T-cell (primary cell): ENCODE results near the gene SACM1L. TPM values are rescaled to one million over a fixed set of nuclear protein-coding genes. Genes with fewer than 3 reads are reported as not detected.
A peak's percentile ranks its signal among the peaks of the same experiment; 100 is the strongest.

ENCODE experiments used
- ATAC-seq, 4 experiments: fragments of 200-7000 bp in 3 of 4; fragments of 150-1000 bp in 1 of 4; cut with Tn5 transposase; replicated peaks in 1 of 4; 1 replicate in 3 of 4; 2 replicates in 1 of 4; pipeline ENCODE4 v1.10.0; 2021; ENCODE audit warnings: moderate library complexity in 3 of 4, mild to moderate bottlenecking in 2 of 4, moderate number of reproducible peaks in 1 of 4
- CTCF ChIA-PET, 2 donors: fragments of 300-600 bp; sonication (Branson Sonifier 250); formaldehyde crosslinking; loops; one replicate each; lab custom pipeline; 2022; ENCODE audit warnings: antibody characterized with exemption in 2 of 2; lab: Charles Lee
- POLR2A ChIA-PET, 2 donors: fragments of 300-600 bp; sonication (Branson Sonifier 250); formaldehyde crosslinking; loops; one replicate each; lab custom pipeline; 2022; ENCODE audit warnings: antibody characterized with exemption in 2 of 2; lab: Charles Lee
- DNase-seq, 35 experiments: peaks; one replicate each; pipeline versions ENCODE4 v3.0.0 to v3.0.0-alpha.2; 2013 to 2023
- H3K27ac ChIP-seq: one replicate; pipeline ENCODE4 v1.5.1; 2013; ENCODE audit warnings: low read length
- H3K27me3 ChIP-seq, 2 experiments: replicated peaks in 1 of 2; 1 replicate in 1 of 2; 2 replicates in 1 of 2; pipeline versions ENCODE4 v1.6.1 to v1.7.0; 2013; ENCODE audit warnings: low read length in 1 of 2, mixed read lengths in 1 of 2; ENCODE audit not compliant: control insufficient read depth in 2 of 2, insufficient read depth in 2 of 2; ENCODE audit errors: extremely low read depth in 1 of 2
- H3K36me3 ChIP-seq, 2 donors: 1 replicate in 1 of 2; 2 replicates in 1 of 2; pipeline versions ENCODE4 v1.6.1 to v1.7.0; 2013; ENCODE audit warnings: low read length in 1 of 2; ENCODE audit not compliant: control insufficient read depth in 2 of 2, insufficient read depth in 1 of 2; ENCODE audit errors: extremely low read depth in 1 of 2
- H3K4me1 ChIP-seq, 2 experiments: 1 replicate in 1 of 2; 2 replicates in 1 of 2; pipeline versions ENCODE4 v1.6.1 to v1.7.0; 2013; ENCODE audit warnings: low read length in 2 of 2, mixed read lengths in 1 of 2; ENCODE audit not compliant: insufficient read depth in 2 of 2, control insufficient read depth in 1 of 2; ENCODE audit errors: extremely low read depth in 1 of 2
- H3K4me3 ChIP-seq, 2 donors: 1 replicate in 1 of 2; 2 replicates in 1 of 2; pipeline versions ENCODE4 v1.5.1 to v1.7.0; 2013; ENCODE audit warnings: mild to moderate bottlenecking in 2 of 2, low read length in 1 of 2, moderate library complexity in 1 of 2; ENCODE audit not compliant: control insufficient read depth in 1 of 2; ENCODE audit errors: extremely low read depth in 1 of 2
- H3K9me3 ChIP-seq: 2 replicates; pipeline ENCODE4 v1.7.0; 2013
- H3K27ac Mint-ChIP-seq, 2 donors: one replicate each; pipeline ENCODE4 v1.8.0; 2020 to 2021; ENCODE audit warnings: mild to moderate bottlenecking in 2 of 2, mixed read lengths in 2 of 2
- H3K27me3 Mint-ChIP-seq, 2 donors: one replicate each; pipeline ENCODE4 v1.8.0; 2021 to 2022; ENCODE audit warnings: mixed read lengths in 2 of 2
- H3K36me3 Mint-ChIP-seq: one replicate; pipeline ENCODE4 v1.8.0; 2021; ENCODE audit warnings: mixed read lengths
- H3K4me1 Mint-ChIP-seq, 3 donors: one replicate each; pipeline ENCODE4 v1.8.0; 2020 to 2022; ENCODE audit warnings: mixed read lengths in 3 of 3, mild to moderate bottlenecking in 1 of 3
- H3K4me3 Mint-ChIP-seq, 3 donors: one replicate each; pipeline ENCODE4 v1.8.0; 2020 to 2022; ENCODE audit warnings: mild to moderate bottlenecking in 3 of 3, mixed read lengths in 3 of 3, moderate library complexity in 3 of 3
- H3K9me3 Mint-ChIP-seq, 3 donors: one replicate each; pipeline ENCODE4 v1.8.0; 2020 to 2022; ENCODE audit warnings: mixed read lengths in 3 of 3
- WGBS: methylation state at CpG from one replicate; pipeline ENCODE4 v1.1.5; 2013; ENCODE audit warnings: missing lambda C conversion rate; ENCODE audit not compliant: insufficient coverage; 5-methylcytosine and 5-hydroxymethylcytosine counted together
- total RNA-seq, 35 experiments: library from RNA in 6 of 35; stranded (reverse) in 6 of 35; fragments of 120-200 nt in 1 of 35; gene quantifications; one replicate each; pipeline versions ENCODE4 v1.2.1 to v1.2.4 and lab custom pipeline; 2013 to 2026

The SACM1L gene
- total RNA-seq, 5 donors from 2014 or later (not counting 1 experiment from before 2014, with no cell fraction given): 62.8 to 81.5 (median 69.1) TPM

GRCh38 chr3:45783667-45784066 lies 94.5 kb downstream of the SACM1L start:
- ChIA-PET POLR2A (no interaction called here), CTCF (no interaction called here)
- H3K36me3 Mint-ChIP-seq: no peaks in the 10 kb centered on the region
- H3K27ac Mint-ChIP-seq: no peak overlapping the region
- WGBS: no CpG with 5 or more reads among the region's 3 CpGs
- DNase-seq: no peak
- no peaks in the 10 kb centered on the region for H3K4me1 Mint-ChIP-seq
- peaks cover 0 to 12% (median 9%) of the 10 kb centered on the region in 3 donors for H3K9me3 Mint-ChIP-seq
- Histone ChIP-seq H3K4me1 (no peaks in the 10 kb centered on the region), H3K9me3 (no peaks in the 10 kb centered on the region), H3K36me3 (no peaks in the 10 kb centered on the region), H3K27ac (no peak overlapping the region), H3K4me3 (no peak overlapping the region), H3K27me3 (peaks cover 0 to 9% of the 10 kb centered on the region in 2 experiments)
- no peaks in the 10 kb centered on the region for H3K27me3 Mint-ChIP-seq
- ATAC-seq: no peak
- H3K4me3 Mint-ChIP-seq: no peak overlapping the region

DNA sequence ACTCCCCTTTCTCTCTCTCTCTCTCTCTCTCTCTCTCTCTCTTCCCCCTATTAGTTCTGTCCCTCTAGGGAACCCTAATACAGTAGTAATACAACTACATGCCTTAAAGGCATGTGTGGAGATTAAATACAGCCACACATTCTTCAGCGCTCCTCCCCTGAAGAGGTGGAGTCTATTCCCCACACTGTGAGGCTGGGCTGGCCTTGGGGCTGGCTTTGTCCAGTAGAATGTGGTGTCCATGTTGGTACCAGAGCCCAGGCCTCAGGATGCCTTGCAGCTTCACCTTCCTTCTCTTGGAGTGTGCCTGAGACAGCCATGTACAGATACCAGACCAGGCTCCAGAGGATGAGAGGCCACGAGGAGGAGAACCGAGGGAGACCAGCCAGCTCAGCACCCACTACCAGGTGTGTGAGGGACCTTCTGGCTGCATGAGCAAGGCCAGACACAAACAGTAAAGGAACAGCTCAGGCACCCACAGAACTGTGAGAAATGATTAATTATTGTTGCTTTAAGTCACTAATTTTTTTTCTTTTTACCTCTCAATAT lies 96.5 kb downstream of the SACM1L start:
- POLR2A ChIA-PET: no interaction called here
- H3K4me1 Mint-ChIP-seq: no peaks in the 10 kb centered on the region
- peaks cover 0 to 7% of the 10 kb centered on the region in 2 donors for H3K27me3 Mint-ChIP-seq
- ATAC-seq (no peak), DNase-seq (no peak)
- Histone ChIP-seq H3K27ac (no peak overlapping the region), H3K9me3 (peaks cover 3% of the 10 kb centered on the region), H3K36me3 (no peaks in the 10 kb centered on the region), H3K4me3 (no peak overlapping the region), H3K27me3 (peaks cover 0 to 9% of the 10 kb centered on the region in 2 experiments), H3K4me1 (no peaks in the 10 kb centered on the region)
- peaks cover 3 to 23% (median 18%) of the 10 kb centered on the region in 3 donors for H3K9me3 Mint-ChIP-seq
- peaks cover 5% of the 10 kb centered on the region for H3K36me3 Mint-ChIP-seq
- H3K4me3 Mint-ChIP-seq: no peak overlapping the region
- H3K27ac Mint-ChIP-seq: no peak overlapping the region
- CTCF ChIA-PET: no interaction called here
- no CpG with 5 or more reads among the region's 3 CpGs for WGBS

DNA sequence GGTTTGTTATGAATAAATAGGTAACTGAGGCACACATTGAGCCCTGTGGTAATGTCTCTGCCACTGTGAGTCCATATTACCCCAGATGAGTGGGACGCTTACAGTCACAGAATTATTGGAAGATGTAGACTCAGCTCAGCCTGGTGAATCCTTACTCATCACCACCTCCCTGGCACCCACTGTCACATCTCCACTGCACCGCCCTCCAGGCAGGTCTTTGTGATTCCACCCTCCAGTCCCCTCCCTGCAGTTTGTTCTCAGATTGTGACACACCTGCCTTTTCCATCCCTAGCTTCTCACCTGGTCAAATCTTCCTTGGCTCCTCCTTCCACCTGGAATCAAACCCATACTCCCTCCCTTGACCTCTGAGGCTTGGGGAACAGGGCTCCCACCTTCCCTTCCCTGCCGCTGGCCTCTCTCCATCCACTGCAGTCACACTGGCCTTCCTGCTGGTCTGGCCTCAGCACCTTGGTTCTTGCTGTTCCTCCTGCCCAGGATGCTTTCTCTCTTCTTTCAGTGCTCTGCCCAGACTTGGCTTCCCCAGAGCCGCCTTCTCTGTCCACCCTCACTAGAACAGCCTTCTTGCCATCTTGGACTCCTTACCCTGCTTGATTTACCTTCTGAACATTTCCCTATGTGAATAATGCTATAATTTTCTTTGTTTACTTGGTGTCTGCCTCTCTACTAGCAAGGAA lies 97.8 kb downstream of the SACM1L start:
- CTCF ChIA-PET: no interaction called here
- H3K27me3 Mint-ChIP-seq: peaks cover 0 to 10% of the 10 kb centered on the region in 2 donors
- POLR2A ChIA-PET: no interaction called here
- DNase-seq: no peak
- H3K4me1 ChIP-seq: no peaks in the 10 kb centered on the region
- peaks cover 0 to 3% (median 0%) of the 10 kb centered on the region in 3 donors for H3K4me1 Mint-ChIP-seq
- H3K36me3 Mint-ChIP-seq: peaks cover 5% of the 10 kb centered on the region
- WGBS: 73% methylated on average over 2 of the region's 4 CpGs
- no peak overlapping the region for H3K4me3 ChIP-seq
- no peak overlapping the region for H3K4me3 Mint-ChIP-seq
- peaks cover 0 to 10% of the 10 kb centered on the region in 2 experiments for H3K27me3 ChIP-seq
- no peak for ATAC-seq
- H3K36me3 ChIP-seq: no peaks in the 10 kb centered on the region
- H3K9me3 Mint-ChIP-seq: peaks cover 5 to 23% (median 18%) of the 10 kb centered on the region in 3 donors
- peak overlapping the region in 1 of 2 donors; percentile 3 for H3K27ac Mint-ChIP-seq
- no peak overlapping the region for H3K27ac ChIP-seq
- peaks cover 3% of the 10 kb centered on the region for H3K9me3 ChIP-seq

- peaks cover 5 to 23% (median 18%) of the 10 kb centered on the region in 3 donors for H3K9me3 Mint-ChIP-seq
- no peaks in the 10 kb centered on the region for H3K4me1 ChIP-seq
- DNase-seq (no peak), ATAC-seq (no peak)
- H3K4me1 Mint-ChIP-seq: peaks cover 0 to 3% (median 0%) of the 10 kb centered on the region in 3 donors
- POLR2A ChIA-PET: no interaction called here
- peaks cover 3% of the 10 kb centered on the region for H3K9me3 ChIP-seq
- peaks cover 0 to 15% of the 10 kb centered on the region in 2 experiments for H3K27me3 ChIP-seq
- no CpG with 5 or more reads among the region's 2 CpGs for WGBS
- peaks cover 0 to 10% of the 10 kb centered on the region in 2 donors for H3K27me3 Mint-ChIP-seq
- H3K27ac Mint-ChIP-seq: no peak overlapping the region
- no peaks in the 10 kb centered on the region for H3K36me3 ChIP-seq
- no peak overlapping the region for H3K27ac ChIP-seq
- no peak overlapping the region for H3K4me3 ChIP-seq
- H3K36me3 Mint-ChIP-seq: peaks cover 5% of the 10 kb centered on the region
- CTCF ChIA-PET: interaction anchor here in 1 of 2 donors (0.7 kb wide), 1 partner anchor 452 kb away, joined by 5 read pairs; no protein-coding TSS in a partner anchor
- H3K4me3 Mint-ChIP-seq: no peak overlapping the region
These were observed 98.4 kb downstream of the SACM1L start for GRCh38 chr3:45787551-45787950.

GRCh38 chr3:45789235-45789812 lies 100.1 kb downstream of the SACM1L start:
- H3K9me3 ChIP-seq: peaks cover 3% of the 10 kb centered on the region
- ChIA-PET CTCF (no interaction called here), POLR2A (no interaction called here)
- no peak overlapping the region for H3K4me3 Mint-ChIP-seq
- H3K4me3 ChIP-seq: no peak overlapping the region
- H3K36me3 Mint-ChIP-seq: peaks cover 5% of the 10 kb centered on the region
- peaks cover 0 to 3% (median 0%) of the 10 kb centered on the region in 3 donors for H3K4me1 Mint-ChIP-seq
- ATAC-seq (no peak), DNase-seq (no peak)
- peaks cover 5 to 20% (median 16%) of the 10 kb centered on the region in 3 donors for H3K9me3 Mint-ChIP-seq
- no CpG with 5 or more reads among the region's 4 CpGs for WGBS
- no peak overlapping the region for H3K27ac Mint-ChIP-seq
- no peak overlapping the region for H3K27ac ChIP-seq
- H3K4me1 ChIP-seq: no peaks in the 10 kb centered on the region
- H3K27me3 Mint-ChIP-seq: peaks cover 10 to 20% of the 10 kb centered on the region in 2 donors
- H3K27me3 ChIP-seq: peaks cover 0 to 19% of the 10 kb centered on the region in 2 experiments
- no peaks in the 10 kb centered on the region for H3K36me3 ChIP-seq

DNA sequence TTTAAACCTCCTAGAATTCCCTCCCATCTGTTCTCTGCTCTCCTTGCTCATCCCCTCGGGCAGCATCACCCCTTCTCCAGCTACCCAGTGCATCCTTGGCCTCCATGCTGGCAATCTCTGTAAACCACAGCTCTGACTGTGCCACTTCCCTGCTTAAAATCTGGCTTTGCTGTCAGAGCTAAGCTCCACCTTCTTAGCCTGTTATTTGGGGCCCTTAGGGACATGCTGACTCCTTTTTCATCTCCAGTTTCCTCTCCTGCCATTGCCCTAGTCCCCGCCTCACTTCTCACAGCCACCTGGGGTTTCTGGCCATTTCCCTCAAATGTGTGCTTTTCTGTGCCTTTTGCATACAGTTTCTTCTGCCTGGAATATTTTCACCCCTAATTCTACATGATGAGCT lies 101.4 kb downstream of the SACM1L start:
- Histone ChIP-seq H3K27me3 (peaks cover 2 to 22% of the 10 kb centered on the region in 2 experiments), H3K27ac (no peak overlapping the region), H3K9me3 (peaks cover 3% of the 10 kb centered on the region), H3K36me3 (no peaks in the 10 kb centered on the region), H3K4me1 (peaks cover 0 to 3% of the 10 kb centered on the region in 2 experiments), H3K4me3 (no peak overlapping the region)
- peaks cover 5 to 12% (median 10%) of the 10 kb centered on the region in 3 donors for H3K9me3 Mint-ChIP-seq
- H3K4me1 Mint-ChIP-seq: peaks cover 4 to 7% (median 7%) of the 10 kb centered on the region in 3 donors
- H3K27ac Mint-ChIP-seq: no peak overlapping the region
- H3K36me3 Mint-ChIP-seq: peaks cover 5% of the 10 kb centered on the region
- no peak for DNase-seq
- POLR2A ChIA-PET: no interaction called here
- CTCF ChIA-PET: no interaction called here
- WGBS: 88% methylated on average over 2 of the region's 2 CpGs
- H3K27me3 Mint-ChIP-seq: peaks cover 23 to 33% of the 10 kb centered on the region in 2 donors
- H3K4me3 Mint-ChIP-seq: no peak overlapping the region
- ATAC-seq: no peak
